Stimulated activated CD8-positive, alpha-beta memory T cell treated with anti-CD3 and anti-CD28 coated beads, Interleukin-12 subunit alpha, Interleukin-12 subunit beta, amount 100 ng/mL, for 1 hour (primary cell): ENCODE data around the gene STUM.
"Not testable (repeated sequence)": the region's sequence is repeated elsewhere in the genome, so short reads cannot be mapped to it uniquely, and the experiment has no call there.

Source experiments
- DNase-seq: peaks from one replicate; pipeline ENCODE4 v3.0.0-alpha.2; 2020; ENCODE audit warnings: low read depth

STUM gene

GRCh38 chr1:226548256-226549093 is at the start of gene STUM:
Gene STUM (plus strand): TSS chr1:226548764. CDS start chr1:226548905, 141 bp downstream.
- no peak for DNase-seq

DNA sequence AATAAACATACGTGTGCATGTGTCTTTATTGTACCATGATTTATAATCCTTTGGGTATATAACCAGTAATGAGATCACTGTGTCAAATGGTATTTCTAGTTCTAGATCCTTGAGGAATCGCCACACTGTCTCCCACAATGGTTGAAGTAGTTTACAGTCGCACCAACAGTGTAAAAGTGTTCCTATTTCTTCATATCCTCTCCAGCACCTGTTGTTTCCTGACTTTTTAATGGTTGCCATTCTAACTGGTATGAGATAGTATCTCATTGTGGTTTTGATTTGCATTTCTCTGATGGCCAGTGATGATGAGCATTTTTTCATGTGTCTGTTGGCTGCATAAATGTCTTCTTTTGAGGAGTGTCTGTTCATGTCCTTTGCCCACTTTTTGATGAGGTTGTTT is 48.9 kb upstream of the STUM start:
- DNase-seq = not testable (repeated sequence)

DNA sequence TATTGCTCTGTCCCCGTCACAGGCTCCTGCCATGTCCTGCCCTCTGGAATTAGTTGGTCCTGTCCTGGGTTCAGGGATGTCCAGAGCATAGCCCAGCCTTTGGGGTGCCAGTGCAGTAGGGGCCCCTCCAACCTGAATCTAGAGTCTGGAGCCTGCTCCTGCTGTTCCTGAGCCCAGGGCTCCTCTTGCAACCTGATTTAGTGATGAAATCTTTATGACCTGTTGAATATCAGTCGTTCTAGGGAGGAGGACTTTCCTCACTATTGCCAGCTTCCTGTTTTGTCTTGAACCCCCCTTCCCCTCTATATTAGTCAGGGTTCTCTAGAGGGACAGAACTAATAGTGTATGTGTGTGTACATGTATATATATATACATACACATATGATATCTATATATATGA is 42.5 kb upstream of the STUM start:
- no peak for DNase-seq

GRCh38 chr1:226506921-226507320 is 41.6 kb upstream of the STUM start:
- DNase-seq = no peak

DNA sequence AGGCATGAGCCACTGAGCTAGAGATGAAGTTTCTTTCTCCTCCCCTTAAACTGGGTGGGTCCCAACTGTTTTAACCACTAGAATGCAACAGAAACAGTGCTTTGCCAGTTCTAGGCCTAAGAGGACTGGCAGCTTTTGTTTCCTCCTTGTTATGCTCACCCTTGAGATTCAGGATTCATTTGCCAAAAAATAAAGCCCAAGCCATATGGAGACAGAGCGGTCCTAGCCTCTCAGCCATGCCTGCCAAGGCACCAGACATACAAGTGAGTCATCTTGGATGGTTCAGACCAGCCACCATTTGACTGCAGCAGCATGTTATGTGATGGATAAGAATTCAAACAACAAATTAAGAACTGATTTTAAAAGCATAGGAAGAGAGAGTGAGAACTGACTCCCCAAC is 38.1 kb upstream of the STUM start:
- no peak for DNase-seq

DNA sequence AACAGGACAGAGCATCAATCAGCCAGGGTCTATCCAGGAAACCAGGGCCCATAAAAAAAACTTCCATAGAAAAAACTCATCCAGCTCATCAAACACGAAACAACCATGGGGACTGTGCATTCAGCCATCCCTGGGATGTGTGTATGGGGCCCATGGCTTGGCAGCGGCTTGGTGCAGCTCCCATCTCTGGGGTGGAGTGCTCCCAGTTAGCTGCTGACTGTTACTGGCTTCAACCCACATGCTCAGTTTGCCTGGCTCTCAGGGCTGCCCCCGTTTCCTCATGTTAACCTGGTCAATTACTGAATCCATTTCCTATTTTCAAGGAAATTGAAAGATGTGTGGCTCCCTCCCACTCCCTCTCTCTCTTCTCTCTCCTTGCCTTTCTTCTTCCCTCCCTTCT is 37.3 kb upstream of the STUM start:
- DNase-seq = no peak

- no peak for DNase-seq
Measured at GRCh38 chr1:226512076-226512728, 36.4 kb upstream of the STUM start.

- no peak for DNase-seq
Measured at GRCh38 chr1:226518375-226518774, 30.2 kb upstream of the STUM start.

DNA sequence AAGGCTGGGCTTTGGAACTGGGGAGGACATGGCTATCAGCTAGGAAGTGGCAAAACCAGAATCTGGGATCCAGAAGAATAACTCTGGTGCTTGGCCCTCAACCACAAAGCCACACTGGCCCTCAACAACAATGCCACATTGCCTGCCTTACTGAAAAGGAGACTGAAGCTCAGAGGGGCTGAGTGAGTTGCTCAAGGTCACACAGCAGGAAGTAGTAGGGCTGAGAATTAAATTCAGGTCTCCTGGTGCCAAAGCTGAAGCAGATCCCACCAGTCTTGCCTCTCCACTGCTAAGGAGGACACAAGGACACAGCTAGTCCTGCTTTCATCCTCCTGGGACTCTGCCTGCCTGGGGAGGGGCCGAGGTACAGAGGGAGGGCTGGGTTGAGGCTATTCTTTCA is 29.4 kb upstream of the STUM start:
- DNase-seq = no peak

GRCh38 chr1:226519716-226520598 is 28.6 kb upstream of the STUM start:
- DNase-seq = no peak

DNA sequence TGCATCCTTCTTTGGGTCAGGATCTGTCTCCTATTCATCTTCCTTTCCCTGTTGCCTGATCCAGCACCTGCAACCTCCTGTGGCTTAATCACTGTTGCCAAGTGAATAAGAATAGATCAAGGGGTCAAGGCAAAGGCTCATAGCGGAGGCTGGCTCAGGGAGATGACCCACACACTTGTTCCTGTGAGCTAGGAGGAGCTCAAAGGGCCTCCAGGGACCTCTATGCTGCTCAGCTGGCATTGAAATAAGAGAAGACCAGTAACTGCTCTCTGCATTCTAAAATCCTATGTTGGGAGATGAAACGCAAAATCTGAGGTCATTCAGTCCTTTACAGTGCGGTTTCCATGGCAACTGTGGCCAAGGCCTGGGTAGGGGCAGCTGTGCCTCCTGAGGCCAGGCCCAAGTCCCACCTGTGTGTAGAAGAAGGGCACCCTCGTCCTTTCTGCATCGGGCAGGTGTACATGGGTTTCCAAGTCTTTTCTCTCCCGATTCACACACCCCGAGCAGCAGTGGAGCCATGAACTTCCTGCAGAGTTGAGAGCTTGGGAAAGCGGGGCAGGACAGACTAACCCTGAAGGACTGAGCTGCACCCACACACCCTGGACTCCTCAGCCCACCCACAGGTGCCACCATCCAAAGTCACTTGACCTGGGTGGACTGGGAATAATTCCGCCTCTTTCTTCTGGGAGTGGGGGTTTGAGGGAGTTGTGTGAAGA is 27.8 kb upstream of the STUM start:
- no peak for DNase-seq

GRCh38 chr1:226523646-226524406 is 24.7 kb upstream of the STUM start:
- no peak for DNase-seq

- DNase-seq = no peak
Measured at GRCh38 chr1:226524547-226524946, 24.0 kb upstream of the STUM start.

DNA sequence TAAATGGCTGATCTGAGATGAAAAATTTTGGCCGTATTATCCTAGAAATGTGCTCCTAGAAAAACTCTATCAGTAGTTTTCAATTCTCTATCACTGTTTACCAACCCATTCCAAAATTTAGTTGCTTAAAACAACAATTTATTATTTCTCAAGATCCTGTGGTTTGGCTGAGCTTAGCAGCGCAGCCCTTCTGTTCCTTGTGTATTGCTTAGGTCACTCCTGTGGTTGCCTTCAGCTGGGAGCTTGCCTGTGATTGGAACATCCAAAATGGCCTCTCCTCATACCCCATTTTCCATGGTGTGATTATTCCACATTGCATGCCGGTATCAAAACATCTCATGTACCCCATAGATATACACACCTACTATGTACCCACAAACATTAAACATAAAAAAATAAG is 22.8 kb upstream of the STUM start:
- no peak for DNase-seq

DNA sequence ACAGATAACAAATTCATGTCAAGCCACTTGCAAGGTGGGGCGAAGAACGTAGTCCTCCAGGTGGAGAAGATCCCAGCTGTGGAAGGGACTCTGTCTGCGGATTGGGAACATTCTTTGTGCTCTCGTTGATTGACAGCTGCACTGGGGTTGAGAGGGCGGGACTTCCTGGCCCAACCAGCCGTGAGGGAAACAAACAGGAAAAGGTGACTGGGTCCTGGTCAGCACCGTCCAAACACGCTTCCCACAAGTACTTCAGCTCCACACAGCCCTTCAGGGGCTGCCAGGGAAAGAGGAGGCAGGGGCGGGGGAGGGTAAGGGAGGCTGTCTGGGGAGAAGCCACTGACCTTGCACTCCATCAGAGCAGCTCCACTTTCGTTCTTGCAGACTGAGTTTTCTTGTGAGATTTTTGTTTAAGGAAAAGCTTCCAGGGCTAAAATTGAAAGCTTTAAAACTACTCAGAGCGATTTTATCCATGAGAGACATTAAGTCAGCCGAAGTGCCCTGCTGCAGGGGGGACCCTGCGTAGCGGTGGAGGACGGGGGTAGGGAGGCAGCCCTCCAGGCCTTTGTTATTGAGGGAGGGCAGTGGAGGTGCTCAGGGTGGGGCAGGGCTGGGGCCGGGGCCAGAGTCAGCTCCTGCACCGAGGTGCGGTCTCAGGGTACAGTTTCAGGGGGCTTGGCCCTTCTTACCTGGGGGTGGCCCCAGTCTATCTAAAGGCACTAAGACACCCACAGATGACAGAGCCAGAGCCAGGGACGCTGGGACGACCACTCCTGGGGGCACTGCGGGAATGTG is 21.6 kb upstream of the STUM start:
- no peak for DNase-seq

DNA sequence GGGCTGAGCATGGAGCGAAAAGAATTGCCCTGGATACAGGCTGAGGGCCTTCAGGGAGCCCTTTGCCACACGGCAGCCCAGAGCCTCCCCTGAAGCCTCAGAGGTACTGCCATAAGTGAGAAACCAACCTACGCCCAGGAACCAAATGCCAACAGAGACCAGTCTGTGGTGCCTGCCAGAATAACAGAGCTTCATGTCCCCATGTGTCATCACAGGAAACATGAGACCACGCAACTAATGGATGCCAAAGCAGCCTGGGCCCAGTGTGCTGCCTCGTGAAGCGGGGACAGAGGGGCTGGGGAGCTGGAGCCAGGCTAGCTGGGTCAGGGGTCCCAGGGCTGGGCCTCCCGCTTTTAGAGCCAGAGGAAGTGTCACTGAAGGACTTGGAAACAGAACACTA is 18.7 kb upstream of the STUM start:
- no peak for DNase-seq

DNA sequence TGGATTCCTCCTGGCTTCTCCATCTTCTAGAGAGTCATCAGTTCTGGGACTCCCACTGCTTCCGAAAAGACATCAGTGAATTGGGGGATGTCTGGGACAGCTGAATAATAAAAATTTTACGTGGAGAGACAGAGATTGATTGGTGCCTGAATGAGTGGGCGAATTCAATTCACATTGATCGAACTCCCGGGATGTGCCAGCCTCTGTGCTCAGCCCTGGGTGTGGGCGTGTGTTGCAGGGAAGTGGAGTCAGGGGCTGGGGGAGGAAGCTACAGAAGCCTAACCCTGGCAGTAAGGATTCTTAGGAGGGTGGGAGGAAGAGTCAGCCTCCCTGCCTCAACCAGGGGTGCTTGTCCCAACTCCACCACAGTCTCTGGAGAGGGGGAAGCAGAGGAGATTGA is 18.0 kb upstream of the STUM start:
- DNase-seq = no peak

- no peak for DNase-seq
Measured at GRCh38 chr1:226531360-226532093, 17.0 kb upstream of the STUM start.

DNA sequence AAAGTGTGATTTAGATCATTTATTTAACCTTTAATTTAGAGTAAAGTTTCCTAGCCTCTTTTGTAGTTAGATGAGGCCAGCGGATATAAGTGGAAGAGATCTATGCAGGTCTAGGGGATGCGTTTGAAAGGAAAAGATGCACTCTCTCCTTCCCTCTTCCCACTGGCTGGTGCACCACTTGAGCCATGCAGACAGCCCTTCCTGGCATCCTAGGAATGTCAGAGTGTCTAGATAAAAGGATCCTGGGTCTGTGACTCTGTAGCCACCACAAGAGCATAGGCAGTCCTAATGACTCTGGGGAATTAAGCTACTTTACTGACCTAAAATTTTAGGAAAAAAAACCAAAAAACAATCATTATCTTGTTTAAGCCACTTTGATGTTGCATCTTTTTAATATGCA is 16.0 kb upstream of the STUM start:
- no peak for DNase-seq

DNA sequence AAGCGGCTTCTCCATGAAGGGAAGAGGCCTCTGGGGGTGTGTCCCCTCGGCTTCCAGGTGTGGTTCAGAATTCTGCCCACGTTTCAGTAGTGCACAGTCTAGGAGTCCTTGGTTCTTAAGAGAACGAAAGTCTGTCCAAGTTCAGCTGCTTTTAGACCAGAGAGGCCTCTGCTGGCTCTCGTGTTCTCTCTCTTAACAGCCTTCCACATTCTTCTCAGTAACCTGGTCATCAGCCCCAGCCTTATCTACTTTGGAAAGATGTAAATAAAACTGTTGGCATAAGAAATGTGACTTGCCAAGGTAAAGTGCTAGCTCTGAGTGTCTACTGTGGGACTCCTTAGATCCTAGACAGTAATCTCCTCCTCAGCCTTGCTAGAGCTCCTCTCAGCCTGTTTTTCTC is 15.3 kb upstream of the STUM start:
- DNase-seq = no peak
